GM12878 (cell line): ENCODE results near the gene EPB41L4A. TPM values are rescaled to one million over a fixed set of nuclear protein-coding genes. Genes with fewer than 3 reads are reported as not detected.

ENCODE experiments used
- ATAC-seq: fragments of 200-7000 bp; cut with Tn5 transposase; 3 replicates; pipeline ENCODE4 v1.9.1; 2020; ENCODE audit warnings: mild to moderate bottlenecking, moderate library complexity
- BruUV-seq: library from RNA; stranded (reverse); fragments of 400-500 nt; replicated peaks from 2 replicates; lab custom pipeline; 2021; lab: Mats Ljungman, UMichigan
- CTCF ChIA-PET: fragments of 300-600 bp; sonication (Branson Sonifier 250); formaldehyde crosslinking; extraction: SDS; loops from one replicate; lab custom pipeline; 2021; ENCODE audit warnings: inconsistent platforms; lab: Yijun Ruan, JAX
- POLR2A ChIA-PET: fragments of 350-600 bp; formaldehyde crosslinking; extraction: SDS; loops from one replicate; lab custom pipeline; 2021; ENCODE audit warnings: inconsistent platforms; lab: Charles Lee
- RAD21 ChIA-PET: fragments of 300-600 bp; sonication (Branson Sonifier 250); formaldehyde crosslinking; loops from one replicate; lab custom pipeline; 2023; ENCODE audit warnings: antibody characterized with exemption; ENCODE audit not compliant: unreplicated experiment; lab: Charles Lee
- SMC1A ChIA-PET: fragments of 300-600 bp; sonication (Branson Sonifier 250); formaldehyde crosslinking; loops from one replicate; lab custom pipeline; 2023; ENCODE audit not compliant: unreplicated experiment, uncharacterized antibody; lab: Charles Lee
- DNase-seq: peaks from one replicate; pipeline ENCODE4 v3.0.0-alpha.2; 2011; ENCODE audit warnings: low read depth, low spot score
- FAIRE-seq: peaks from 3 replicates; lab custom pipeline; 2011; peaks lifted over from hg19 to GRCh38; lab: Jason Lieb, UNC
- H2AFZ ChIP-seq: 2 replicates; pipeline ENCODE4 v1.6.0; 2011; ENCODE audit warnings: low read depth, low read length, control low read depth; ENCODE audit not compliant: control insufficient read depth
- H3K27ac ChIP-seq: 2 replicates; pipeline ENCODE4 v1.5.1; 2011; ENCODE audit warnings: control low read depth; ENCODE audit not compliant: control insufficient read depth, insufficient read depth
- H3K27me3 ChIP-seq, 2 experiments: replicated peaks in 1 of 2; 2 replicates each; pipeline versions ENCODE4 v1.6.0 to v1.6.1; 2011; ENCODE audit warnings: low read length in 1 of 2; ENCODE audit not compliant: control insufficient read depth in 2 of 2, insufficient read depth in 2 of 2
- H3K36me3 ChIP-seq, 2 experiments: 2 replicates each; pipeline ENCODE4 v1.5.1; 2011; ENCODE audit warnings: low read length in 1 of 2; ENCODE audit not compliant: control insufficient read depth in 2 of 2, insufficient read depth in 2 of 2
- H3K4me1 ChIP-seq: 2 replicates; pipeline ENCODE4 v1.6.1; 2011; ENCODE audit warnings: mild to moderate bottlenecking, low read length, moderate library complexity, mixed read lengths; ENCODE audit not compliant: control insufficient read depth, insufficient read depth
- H3K4me2 ChIP-seq: 2 replicates; pipeline ENCODE4 v1.6.0; 2011; ENCODE audit warnings: control low read depth; ENCODE audit not compliant: control insufficient read depth, insufficient read depth
- H3K4me3 ChIP-seq: fragments of 200-600 bp; sonication (generic); 2 replicates; pipeline ENCODE4 v1.5.1; 2016
- H3K79me2 ChIP-seq: 2 replicates; pipeline ENCODE4 v1.6.0; 2011; ENCODE audit warnings: low read length; ENCODE audit not compliant: control insufficient read depth, insufficient read depth
- H3K9ac ChIP-seq: 2 replicates; pipeline ENCODE4 v1.8.0; 2011; ENCODE audit warnings: low read length, control low read depth, mixed read lengths; ENCODE audit not compliant: control insufficient read depth, insufficient read depth
- H3K9me3 ChIP-seq: replicated peaks from 3 replicates; pipeline ENCODE4 v1.5.1; 2011; ENCODE audit warnings: mild to moderate bottlenecking, low read length; ENCODE audit not compliant: control insufficient read depth, insufficient read depth
- H4K20me1 ChIP-seq: 2 replicates; pipeline ENCODE4 v1.6.0; 2011; ENCODE audit not compliant: control insufficient read depth, insufficient read depth
- CREB1 ChIP-seq: IDR thresholded peaks from 2 replicates; pipeline ENCODE4 v1.6.1; 2012; ENCODE audit warnings: low read depth, mild to moderate bottlenecking, inconsistent platforms
- FOXK2 ChIP-seq: fragments of 450-650 bp; IDR thresholded peaks from 2 replicates; pipeline ENCODE4 v1.6.1; 2017; ENCODE audit warnings: mild to moderate bottlenecking, moderate library complexity
- MYB ChIP-seq: fragments of 150-350 bp; IDR thresholded peaks from 2 replicates; pipeline ENCODE4 v1.6.1; 2014; ENCODE audit warnings: mild to moderate bottlenecking, low read depth, low read length, borderline replicate concordance
- ZNF384 ChIP-seq: IDR thresholded peaks from 2 replicates; pipeline ENCODE4 v1.6.1; 2012; ENCODE audit warnings: low read depth, mild to moderate bottlenecking, low read length, improper control_type of control experiment, borderline replicate concordance
- ZSCAN29 ChIP-seq: fragments of 450-650 bp; IDR thresholded peaks from 2 replicates; pipeline ENCODE4 v1.6.1; 2017; ENCODE audit warnings: mild to moderate bottlenecking, moderate library complexity
- whole genome bisulfite sequencing: methylation state at CpG from one replicate; pipeline ENCODE4 v1.1.6; 2016; ENCODE audit warnings: low lambda C conversion rate; ENCODE audit not compliant: insufficient replicate concordance, insufficient coverage; ENCODE audit errors: missing lambda C conversion rate; 5-methylcytosine and 5-hydroxymethylcytosine counted together
- in situ Hi-C: fragments of 300-500 bp; cut with MboI; formaldehyde crosslinking; loops from 9 replicates; pipeline ENCODE4 v1.14.3; 2018; ENCODE audit warnings: mixed read lengths
- intact Hi-C: fragments of 100-400 bp; cut with micrococcal nuclease; formaldehyde crosslinking; loops from one replicate; pipeline ENCODE4 v1.14.2; 2022; ENCODE audit not compliant: unreplicated experiment
- polyA plus RNA-seq, 11 experiments: library from polyadenylated mRNA; depleted of rRNA in 4 of 11; unstranded in 6 of 11; stranded (reverse) in 5 of 11; fragments of >200 nt; fragmentation: Nextera tagmentation in 4 of 11; fragmentation: Illumina TruSeq in 1 of 11; extraction: Ambion mirVana in 4 of 11; extraction: Trizol in 1 of 11; gene quantifications; 1 replicate in 1 of 11; 2 replicates in 10 of 11; pipeline versions ENCODE4 v1.2.1 to v1.2.3, GENCODE V29; 2011 to 2016; ENCODE audit warnings: inconsistent platforms in 2 of 11, missing spikeins in 2 of 11, low read depth in 1 of 11
- total RNA-seq, 4 experiments: library from RNA; depleted of rRNA in 3 of 4; stranded (reverse); fragments of >200 nt in 3 of 4; fragmentation: Illumina TruSeq in 1 of 4; extraction: Trizol in 1 of 4; gene quantifications; 2 replicates each; pipeline versions ENCODE4 v1.2.1 to v1.2.3, GENCODE V29; 2013 to 2021
- TF ChIP-seq, protein P1 (sequence below): fragments of 150-350 bp; IDR thresholded peaks from 2 replicates; pipeline ENCODE4 v1.6.1; 2014; ENCODE audit warnings: mild to moderate bottlenecking, low read depth, low read length
- TF ChIP-seq, protein P2 (sequence below): fragments of 450-650 bp; IDR thresholded peaks from 2 replicates; pipeline ENCODE4 v1.6.1; 2017; ENCODE audit warnings: mild to moderate bottlenecking
- TF ChIP-seq, protein P3 (sequence below): fragments of 450-650 bp; IDR thresholded peaks from 2 replicates; pipeline ENCODE4 v1.6.1; 2016; ENCODE audit warnings: mild to moderate bottlenecking
- TF ChIP-seq, protein P4 (sequence below), 3 experiments: IDR thresholded peaks in 2 of 3; conservative IDR thresholded peaks in 1 of 3; 2 replicates each; pipeline ENCODE4 v1.5.1; 2011; ENCODE audit warnings: low read depth in 3 of 3, low read length in 3 of 3, mild to moderate bottlenecking in 3 of 3, control low read depth in 2 of 3, moderate library complexity in 2 of 3, inconsistent platforms in 1 of 3, mixed read lengths in 1 of 3; ENCODE audit not compliant: control insufficient read depth in 2 of 3, insufficient read depth in 1 of 3; ENCODE audit errors: extremely low read depth in 1 of 3
- TF ChIP-seq, protein P5 (sequence below): fragments of 450-650 bp; IDR thresholded peaks from 2 replicates; pipeline ENCODE4 v1.6.1; 2017; ENCODE audit warnings: mild to moderate bottlenecking, moderate library complexity

The EPB41L4A gene
- total and polyA plus RNA-seq, 10 of the 15 experiments (the other 5 are each of a cell fraction or from before 2014, with no cell fraction given) = 0.10 to 0.67 (median 0.30) TPM

DNA sequence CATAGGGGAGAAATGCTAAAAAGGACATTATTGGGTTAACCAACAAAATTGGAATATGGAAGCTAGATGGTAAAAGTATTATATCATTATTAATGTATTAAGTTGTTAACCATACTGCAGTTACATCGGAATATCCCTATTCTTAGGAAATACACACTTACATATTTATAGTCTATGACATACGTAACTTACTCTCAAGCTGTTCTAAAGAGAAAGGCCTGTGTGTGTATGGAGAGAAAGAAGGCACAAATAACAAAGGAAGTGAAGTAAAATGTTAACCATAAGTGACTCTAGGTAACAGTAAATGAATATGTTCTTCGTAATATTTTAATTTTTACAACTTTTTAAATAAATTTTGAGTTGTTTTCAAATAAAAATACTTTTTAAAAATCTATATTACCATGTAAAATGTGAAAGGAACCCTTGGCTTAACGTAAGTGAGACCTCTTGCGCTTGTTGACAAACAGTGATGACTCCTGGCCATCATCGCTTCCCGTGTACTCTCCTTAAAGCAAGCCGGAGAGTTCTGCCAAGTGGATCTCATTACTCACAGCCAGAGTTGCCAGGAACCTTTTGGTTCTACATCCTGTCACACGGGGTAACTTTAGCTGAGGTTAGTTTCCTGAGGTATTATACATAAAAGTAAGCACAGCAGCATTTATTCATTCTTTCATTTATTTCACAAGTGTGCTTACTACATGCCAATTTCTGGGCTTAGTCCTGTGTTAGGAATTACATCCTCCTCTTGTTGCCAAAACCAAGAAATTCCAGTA is 165.4 kb downstream of the EPB41L4A start (continued):
- TF ChIP-seq, protein P1, sequence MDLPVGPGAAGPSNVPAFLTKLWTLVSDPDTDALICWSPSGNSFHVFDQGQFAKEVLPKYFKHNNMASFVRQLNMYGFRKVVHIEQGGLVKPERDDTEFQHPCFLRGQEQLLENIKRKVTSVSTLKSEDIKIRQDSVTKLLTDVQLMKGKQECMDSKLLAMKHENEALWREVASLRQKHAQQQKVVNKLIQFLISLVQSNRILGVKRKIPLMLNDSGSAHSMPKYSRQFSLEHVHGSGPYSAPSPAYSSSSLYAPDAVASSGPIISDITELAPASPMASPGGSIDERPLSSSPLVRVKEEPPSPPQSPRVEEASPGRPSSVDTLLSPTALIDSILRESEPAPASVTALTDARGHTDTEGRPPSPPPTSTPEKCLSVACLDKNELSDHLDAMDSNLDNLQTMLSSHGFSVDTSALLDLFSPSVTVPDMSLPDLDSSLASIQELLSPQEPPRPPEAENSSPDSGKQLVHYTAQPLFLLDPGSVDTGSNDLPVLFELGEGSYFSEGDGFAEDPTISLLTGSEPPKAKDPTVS = no peak
- no peak for TF ChIP-seq ZSCAN29

DNA sequence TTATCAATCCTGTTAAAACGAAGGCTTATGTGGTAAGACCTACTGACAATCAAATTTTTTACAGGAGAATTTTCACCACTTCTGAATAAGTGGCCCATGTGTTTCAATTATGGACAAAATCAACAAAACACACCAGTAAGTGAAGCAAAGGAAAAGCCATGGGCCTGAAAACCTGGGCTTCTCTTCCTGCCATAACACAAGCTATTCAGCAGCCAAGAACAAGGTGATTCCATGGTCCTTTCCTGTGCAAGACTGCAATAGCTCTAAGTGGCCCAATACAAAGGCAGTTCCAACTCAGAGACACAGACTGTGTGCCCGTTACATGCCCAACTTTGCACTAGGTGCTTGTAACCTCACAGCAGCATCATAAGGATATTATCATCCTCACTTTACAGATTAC is 168.5 kb downstream of the EPB41L4A start:
- Histone ChIP-seq H3K9ac (no peak overlapping the region), H3K79me2 (no peaks in the 10 kb centered on the region), H3K4me1 (no peaks in the 10 kb centered on the region), H2AFZ (no peak overlapping the region), H3K27me3 (no peaks in the 10 kb centered on the region; a peak in 1 of 4 replicates), H3K9me3 (no peaks in the 10 kb centered on the region), H4K20me1 (0 out of 2 replicates have a peak, but pooled peaks cover 2% of the 10 kb centered on the region), H3K36me3 (no peaks in the 10 kb centered on the region), H3K27ac (no peak overlapping the region), H3K4me2 (no peak overlapping the region), H3K4me3 (no peak overlapping the region)
- ATAC-seq (no peak), FAIRE-seq (no peak), DNase-seq (no peak)
- in situ Hi-C loops (no loop called here), intact Hi-C loops (no loop called here)
- POLR2A ChIA-PET = no interaction called here
- CTCF ChIA-PET = no interaction called here
- RAD21 ChIA-PET = no interaction called here
- 30% methylated on average over 2 of the region's 2 CpGs for WGBS
- SMC1A ChIA-PET = interaction anchor here (1.3 kb wide), 1 partner anchor 11 kb away, joined by 4 read pairs; no protein-coding TSS in a partner anchor
- BruUV-seq = no TSS peak
- TF ChIP-seq, protein P2, sequence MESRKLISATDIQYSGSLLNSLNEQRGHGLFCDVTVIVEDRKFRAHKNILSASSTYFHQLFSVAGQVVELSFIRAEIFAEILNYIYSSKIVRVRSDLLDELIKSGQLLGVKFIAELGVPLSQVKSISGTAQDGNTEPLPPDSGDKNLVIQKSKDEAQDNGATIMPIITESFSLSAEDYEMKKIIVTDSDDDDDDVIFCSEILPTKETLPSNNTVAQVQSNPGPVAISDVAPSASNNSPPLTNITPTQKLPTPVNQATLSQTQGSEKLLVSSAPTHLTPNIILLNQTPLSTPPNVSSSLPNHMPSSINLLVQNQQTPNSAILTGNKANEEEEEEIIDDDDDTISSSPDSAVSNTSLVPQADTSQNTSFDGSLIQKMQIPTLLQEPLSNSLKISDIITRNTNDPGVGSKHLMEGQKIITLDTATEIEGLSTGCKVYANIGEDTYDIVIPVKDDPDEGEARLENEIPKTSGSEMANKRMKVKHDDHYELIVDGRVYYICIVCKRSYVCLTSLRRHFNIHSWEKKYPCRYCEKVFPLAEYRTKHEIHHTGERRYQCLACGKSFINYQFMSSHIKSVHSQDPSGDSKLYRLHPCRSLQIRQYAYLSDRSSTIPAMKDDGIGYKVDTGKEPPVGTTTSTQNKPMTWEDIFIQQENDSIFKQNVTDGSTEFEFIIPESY = no peak
- TF ChIP-seq MYB = no peak
- no peak for TF ChIP-seq ZNF384
- TF ChIP-seq FOXK2 = no peak
- no peak for TF ChIP-seq CREB1
- TF ChIP-seq, protein P3, sequence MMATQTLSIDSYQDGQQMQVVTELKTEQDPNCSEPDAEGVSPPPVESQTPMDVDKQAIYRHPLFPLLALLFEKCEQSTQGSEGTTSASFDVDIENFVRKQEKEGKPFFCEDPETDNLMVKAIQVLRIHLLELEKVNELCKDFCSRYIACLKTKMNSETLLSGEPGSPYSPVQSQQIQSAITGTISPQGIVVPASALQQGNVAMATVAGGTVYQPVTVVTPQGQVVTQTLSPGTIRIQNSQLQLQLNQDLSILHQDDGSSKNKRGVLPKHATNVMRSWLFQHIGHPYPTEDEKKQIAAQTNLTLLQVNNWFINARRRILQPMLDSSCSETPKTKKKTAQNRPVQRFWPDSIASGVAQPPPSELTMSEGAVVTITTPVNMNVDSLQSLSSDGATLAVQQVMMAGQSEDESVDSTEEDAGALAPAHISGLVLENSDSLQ = no peak
- TF ChIP-seq, protein P4, sequence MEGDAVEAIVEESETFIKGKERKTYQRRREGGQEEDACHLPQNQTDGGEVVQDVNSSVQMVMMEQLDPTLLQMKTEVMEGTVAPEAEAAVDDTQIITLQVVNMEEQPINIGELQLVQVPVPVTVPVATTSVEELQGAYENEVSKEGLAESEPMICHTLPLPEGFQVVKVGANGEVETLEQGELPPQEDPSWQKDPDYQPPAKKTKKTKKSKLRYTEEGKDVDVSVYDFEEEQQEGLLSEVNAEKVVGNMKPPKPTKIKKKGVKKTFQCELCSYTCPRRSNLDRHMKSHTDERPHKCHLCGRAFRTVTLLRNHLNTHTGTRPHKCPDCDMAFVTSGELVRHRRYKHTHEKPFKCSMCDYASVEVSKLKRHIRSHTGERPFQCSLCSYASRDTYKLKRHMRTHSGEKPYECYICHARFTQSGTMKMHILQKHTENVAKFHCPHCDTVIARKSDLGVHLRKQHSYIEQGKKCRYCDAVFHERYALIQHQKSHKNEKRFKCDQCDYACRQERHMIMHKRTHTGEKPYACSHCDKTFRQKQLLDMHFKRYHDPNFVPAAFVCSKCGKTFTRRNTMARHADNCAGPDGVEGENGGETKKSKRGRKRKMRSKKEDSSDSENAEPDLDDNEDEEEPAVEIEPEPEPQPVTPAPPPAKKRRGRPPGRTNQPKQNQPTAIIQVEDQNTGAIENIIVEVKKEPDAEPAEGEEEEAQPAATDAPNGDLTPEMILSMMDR (IDR thresholded peaks at IDR 0.05 in 2 of 3, conservative IDR thresholded peaks at IDR 0.05 in 1 of 3; ENCODE audit: control insufficient read depth in 2 of 3, extremely low read depth in 1 of 3, insufficient read depth in 1 of 3, low read depth in 3 of 3, low read length in 3 of 3) = no peak
- TF ChIP-seq, protein P5, sequence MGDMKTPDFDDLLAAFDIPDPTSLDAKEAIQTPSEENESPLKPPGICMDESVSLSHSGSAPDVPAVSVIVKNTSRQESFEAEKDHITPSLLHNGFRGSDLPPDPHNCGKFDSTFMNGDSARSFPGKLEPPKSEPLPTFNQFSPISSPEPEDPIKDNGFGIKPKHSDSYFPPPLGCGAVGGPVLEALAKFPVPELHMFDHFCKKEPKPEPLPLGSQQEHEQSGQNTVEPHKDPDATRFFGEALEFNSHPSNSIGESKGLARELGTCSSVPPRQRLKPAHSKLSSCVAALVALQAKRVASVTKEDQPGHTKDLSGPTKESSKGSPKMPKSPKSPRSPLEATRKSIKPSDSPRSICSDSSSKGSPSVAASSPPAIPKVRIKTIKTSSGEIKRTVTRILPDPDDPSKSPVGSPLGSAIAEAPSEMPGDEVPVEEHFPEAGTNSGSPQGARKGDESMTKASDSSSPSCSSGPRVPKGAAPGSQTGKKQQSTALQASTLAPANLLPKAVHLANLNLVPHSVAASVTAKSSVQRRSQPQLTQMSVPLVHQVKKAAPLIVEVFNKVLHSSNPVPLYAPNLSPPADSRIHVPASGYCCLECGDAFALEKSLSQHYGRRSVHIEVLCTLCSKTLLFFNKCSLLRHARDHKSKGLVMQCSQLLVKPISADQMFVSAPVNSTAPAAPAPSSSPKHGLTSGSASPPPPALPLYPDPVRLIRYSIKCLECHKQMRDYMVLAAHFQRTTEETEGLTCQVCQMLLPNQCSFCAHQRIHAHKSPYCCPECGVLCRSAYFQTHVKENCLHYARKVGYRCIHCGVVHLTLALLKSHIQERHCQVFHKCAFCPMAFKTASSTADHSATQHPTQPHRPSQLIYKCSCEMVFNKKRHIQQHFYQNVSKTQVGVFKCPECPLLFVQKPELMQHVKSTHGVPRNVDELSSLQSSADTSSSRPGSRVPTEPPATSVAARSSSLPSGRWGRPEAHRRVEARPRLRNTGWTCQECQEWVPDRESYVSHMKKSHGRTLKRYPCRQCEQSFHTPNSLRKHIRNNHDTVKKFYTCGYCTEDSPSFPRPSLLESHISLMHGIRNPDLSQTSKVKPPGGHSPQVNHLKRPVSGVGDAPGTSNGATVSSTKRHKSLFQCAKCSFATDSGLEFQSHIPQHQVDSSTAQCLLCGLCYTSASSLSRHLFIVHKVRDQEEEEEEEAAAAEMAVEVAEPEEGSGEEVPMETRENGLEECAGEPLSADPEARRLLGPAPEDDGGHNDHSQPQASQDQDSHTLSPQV = no peak
